Kidney (tissue), 14 donors: ENCODE measurements around the gene HEG1. TPM values are rescaled to one million over a fixed set of nuclear protein-coding genes. Genes with fewer than 3 reads are reported as not detected.
"Not testable (repeated sequence)": the region's sequence is repeated elsewhere in the genome, so short reads cannot be mapped to it uniquely, and the experiment has no call there.

ENCODE experiments used
- DNase-seq, 5 donors: peaks; one replicate each; pipeline ENCODE4 v3.0.0-alpha.2; 2013 to 2020
- FAIRE-seq: peaks from 2 replicates; lab custom pipeline; 2012; peaks lifted over from hg19 to GRCh38; lab: Jason Lieb, UNC
- H3K27ac ChIP-seq, 2 donors: one replicate each; pipeline ENCODE4 v1.7.0; 2013; ENCODE audit warnings: low read depth in 2 of 2, low read length in 2 of 2, inconsistent platforms in 1 of 2
- H3K27me3 ChIP-seq: one replicate; pipeline ENCODE4 v1.7.1; 2013; ENCODE audit warnings: low read length, inconsistent platforms; ENCODE audit not compliant: control insufficient read depth, insufficient read depth
- H3K36me3 ChIP-seq, 3 donors: one replicate each; pipeline versions ENCODE4 v1.7.0 to v1.7.1; 2013; ENCODE audit warnings: low read length in 3 of 3, control low read depth in 1 of 3, inconsistent platforms in 1 of 3; ENCODE audit not compliant: insufficient read depth in 3 of 3, control insufficient read depth in 2 of 3
- H3K4me1 ChIP-seq, 3 donors: one replicate each; pipeline versions ENCODE4 v1.7.0 to v1.7.1; 2013; ENCODE audit warnings: low read length in 3 of 3, inconsistent platforms in 1 of 3, low read depth in 1 of 3; ENCODE audit not compliant: control insufficient read depth in 2 of 3, insufficient read depth in 2 of 3
- H3K4me3 ChIP-seq, 3 donors: one replicate each; pipeline versions ENCODE4 v1.7.0 to v1.8.1; 2013; ENCODE audit warnings: low read length in 3 of 3, control low read depth in 1 of 3, inconsistent platforms in 1 of 3
- H3K9ac ChIP-seq, 3 donors: one replicate each; pipeline versions ENCODE4 v1.7.0 to v1.7.1; 2013; ENCODE audit warnings: low read length in 3 of 3, control low read depth in 1 of 3, inconsistent platforms in 1 of 3
- H3K9me3 ChIP-seq, 3 donors: one replicate each; pipeline versions ENCODE4 v1.7.0 to v1.7.1; 2013; ENCODE audit warnings: low read length in 3 of 3, control low read depth in 1 of 3, inconsistent platforms in 1 of 3; ENCODE audit not compliant: control insufficient read depth in 2 of 3, insufficient read depth in 1 of 3
- CTCF ChIP-seq: IDR thresholded peaks from 3 replicates; pipeline ENCODE4 v1.5.1; 2012; ENCODE audit warnings: mild to moderate bottlenecking, moderate library complexity, borderline replicate concordance; ENCODE audit not compliant: insufficient read depth; ENCODE audit errors: extremely low read depth
- intact Hi-C: fragments of 100-400 bp; cut with DNase I; formaldehyde crosslinking; loops from one replicate; pipeline ENCODE4 v1.11.1; 2022
- polyA plus RNA-seq: library from polyadenylated mRNA; stranded (reverse); fragments of 350-450 nt; fragmentation: Illumina TruSeq; extraction: RNeasy Lipid Tissue Mini Kit (QIAGEN cat#74804); gene quantifications from one replicate; pipeline ENCODE4 v1.2.3, GENCODE V29; 2014; ENCODE audit warnings: low read depth, low replicate concordance; ENCODE audit not compliant: insufficient read depth
- total RNA-seq: library from RNA; stranded (reverse); fragmentation: NEBNext Ultra II Directional; extraction: Animal tissue kit (Norgen Biotek cat#: 25700); gene quantifications from one replicate; pipeline ENCODE4 v1.2.1, GENCODE V29; 2021
- donor health status: control.
- donor health status: control.
- donor health status: control.
- donor health status: control.
- donor health status: control.
- donor health status: DM: yes; HTN: yes; CAD: no.
- donor health status: Normal renal cell carcinoma (clear cell type).

HEG1 gene
- total and polyA plus RNA-seq, 2 donors from 2014 or later: 10.3 to 96.3 TPM

DNA sequence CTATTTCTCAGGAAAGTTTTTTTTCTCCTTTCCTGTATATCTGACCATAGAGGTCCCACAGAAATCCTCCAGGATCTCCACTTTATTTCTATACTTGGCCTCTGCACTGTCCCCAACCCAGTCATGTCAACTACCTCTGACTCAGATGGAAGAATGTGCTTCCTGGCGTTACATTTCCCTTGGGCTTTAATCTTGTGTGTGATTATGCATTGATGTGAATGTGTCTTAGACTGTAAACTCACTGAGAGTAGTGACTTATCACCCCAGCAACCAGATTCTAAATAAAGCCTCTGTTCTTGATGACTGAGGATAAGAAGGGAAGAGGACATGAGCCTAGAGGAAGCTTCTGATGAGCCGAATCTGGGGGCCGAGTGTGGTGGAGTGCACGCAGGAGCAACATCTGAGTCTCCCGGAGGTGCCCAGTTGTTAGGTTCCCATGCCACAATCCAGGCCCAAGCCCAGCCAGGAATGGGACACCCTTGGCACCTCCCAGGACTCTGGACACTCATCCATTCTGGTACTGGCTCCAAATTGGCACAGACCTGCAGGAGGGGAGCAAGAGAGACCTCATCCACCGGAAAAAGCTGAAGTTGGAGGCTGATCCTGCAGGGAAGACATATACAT, 32.1 kb upstream of the HEG1 start:
- Histone ChIP-seq H3K9ac (no peak overlapping the region), H3K27ac (no peak overlapping the region), H3K9me3 (no peaks in the 10 kb centered on the region), H3K27me3 (no peaks in the 10 kb centered on the region), H3K4me3 (no peak overlapping the region), H3K4me1 (no peaks in the 10 kb centered on the region), H3K36me3 (no peaks in the 10 kb centered on the region)
- intact Hi-C loops: no loop called here
- no peak for FAIRE-seq
- no peak for DNase-seq
- no peak for TF ChIP-seq CTCF

DNA sequence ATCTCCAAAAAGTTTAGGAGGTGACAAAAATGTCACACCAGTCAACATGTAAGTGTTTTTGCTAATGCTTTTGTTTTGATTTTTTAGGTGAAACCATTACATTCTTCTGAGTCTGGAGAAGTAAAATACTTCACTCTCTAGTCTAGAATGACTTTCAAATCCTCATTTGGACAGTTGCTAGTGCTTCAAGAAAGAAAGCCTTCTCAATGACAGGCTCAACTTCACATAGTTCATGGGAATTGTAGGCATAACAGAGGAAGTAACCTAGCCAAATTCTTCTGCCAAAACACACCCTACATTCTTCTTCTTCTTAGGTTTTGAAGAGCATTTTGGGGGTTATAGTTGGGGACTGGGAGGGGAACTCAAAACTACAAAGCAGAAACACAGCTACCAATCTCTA, 29.4 kb upstream of the HEG1 start:
- intact Hi-C loops: no loop called here
- Histone ChIP-seq H3K9ac (no peak overlapping the region), H3K27me3 (no peaks in the 10 kb centered on the region), H3K4me3 (no peak overlapping the region), H3K9me3 (no peaks in the 10 kb centered on the region), H3K4me1 (no peaks in the 10 kb centered on the region), H3K27ac (no peak overlapping the region), H3K36me3 (no peaks in the 10 kb centered on the region)
- FAIRE-seq: no peak
- no peak for DNase-seq
- TF ChIP-seq CTCF: no peak

- no peak overlapping the region for H3K27ac ChIP-seq
- H3K27me3 ChIP-seq: no peaks in the 10 kb centered on the region
- H3K36me3 ChIP-seq: no peaks in the 10 kb centered on the region
- H3K9ac ChIP-seq: no peak overlapping the region
- no peaks in the 10 kb centered on the region for H3K4me1 ChIP-seq
- FAIRE-seq: no peak
- no peak for TF ChIP-seq CTCF
- H3K4me3 ChIP-seq: no peak overlapping the region
- intact Hi-C loops: no loop called here
- no peak for DNase-seq
- H3K9me3 ChIP-seq: no peaks in the 10 kb centered on the region
Observed at GRCh38 chr3:125083776-125084175, 28.0 kb upstream of the HEG1 start.

GRCh38 chr3:125082339-125082738, 26.5 kb upstream of the HEG1 start:
- FAIRE-seq, intact Hi-C loops, H3K27me3 ChIP-seq, H3K27ac ChIP-seq, H3K9ac ChIP-seq, H3K36me3 ChIP-seq, H3K4me1 ChIP-seq, DNase-seq, H3K9me3 ChIP-seq, H3K4me3 ChIP-seq: not testable (repeated sequence)
